ENCODE data around the gene IL1RAPL1.

DNA sequence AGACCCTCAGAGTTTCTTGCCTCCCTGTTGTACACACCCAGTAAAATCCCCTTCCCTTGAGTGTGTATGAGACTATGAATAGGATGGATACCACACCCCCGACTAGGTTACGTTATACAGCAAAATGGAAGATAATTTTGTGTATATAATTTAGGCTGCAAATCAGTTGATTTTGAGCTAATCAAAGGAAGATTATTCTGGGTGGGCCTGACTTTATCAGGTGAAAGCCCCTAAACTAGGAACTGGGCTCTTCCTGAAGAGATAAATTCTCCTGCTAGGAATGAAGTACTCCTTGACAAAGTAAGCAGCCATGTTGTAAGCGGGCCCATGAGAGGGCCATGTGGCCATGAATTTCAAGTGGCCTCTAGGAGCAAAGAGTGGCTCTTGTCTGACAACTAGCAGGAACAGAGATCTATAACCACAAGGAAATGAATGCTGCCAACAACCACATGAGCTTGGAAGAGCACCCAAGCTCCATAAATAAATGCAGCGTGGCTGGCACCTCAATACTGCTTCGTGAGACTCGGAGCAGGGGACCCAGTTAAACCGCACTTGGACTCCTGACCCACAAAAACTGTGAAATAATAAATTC is 646.4 kb downstream of the IL1RAPL1 start:
- TF ChIP-seq, protein P1, sequence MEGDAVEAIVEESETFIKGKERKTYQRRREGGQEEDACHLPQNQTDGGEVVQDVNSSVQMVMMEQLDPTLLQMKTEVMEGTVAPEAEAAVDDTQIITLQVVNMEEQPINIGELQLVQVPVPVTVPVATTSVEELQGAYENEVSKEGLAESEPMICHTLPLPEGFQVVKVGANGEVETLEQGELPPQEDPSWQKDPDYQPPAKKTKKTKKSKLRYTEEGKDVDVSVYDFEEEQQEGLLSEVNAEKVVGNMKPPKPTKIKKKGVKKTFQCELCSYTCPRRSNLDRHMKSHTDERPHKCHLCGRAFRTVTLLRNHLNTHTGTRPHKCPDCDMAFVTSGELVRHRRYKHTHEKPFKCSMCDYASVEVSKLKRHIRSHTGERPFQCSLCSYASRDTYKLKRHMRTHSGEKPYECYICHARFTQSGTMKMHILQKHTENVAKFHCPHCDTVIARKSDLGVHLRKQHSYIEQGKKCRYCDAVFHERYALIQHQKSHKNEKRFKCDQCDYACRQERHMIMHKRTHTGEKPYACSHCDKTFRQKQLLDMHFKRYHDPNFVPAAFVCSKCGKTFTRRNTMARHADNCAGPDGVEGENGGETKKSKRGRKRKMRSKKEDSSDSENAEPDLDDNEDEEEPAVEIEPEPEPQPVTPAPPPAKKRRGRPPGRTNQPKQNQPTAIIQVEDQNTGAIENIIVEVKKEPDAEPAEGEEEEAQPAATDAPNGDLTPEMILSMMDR (conservative IDR thresholded peaks at IDR 0.05; ENCODE audit: low read length): no peak
- no peak for TF ChIP-seq EZH2phosphoT487 (IDR thresholded peaks at IDR 0.05; ENCODE audit: borderline replicate concordance)
